PFSK-1 (cell line): ENCODE data around the gene HEPACAM.
A peak's percentile ranks its signal among the peaks of the same experiment; 100 is the strongest.

Source experiments
- FOXP2 ChIP-seq: optimal IDR thresholded peaks from 2 replicates; pipeline ENCODE3; 2011; ENCODE audit warnings: borderline replicate concordance, control low read depth, inconsistent platforms; ENCODE audit not compliant: insufficient read depth; ENCODE audit errors: extremely low read length, extremely low read depth
- POLR2AphosphoS5 ChIP-seq: IDR thresholded peaks from 2 replicates; pipeline ENCODE4 v1.6.1; 2012; ENCODE audit warnings: low read depth, mild to moderate bottlenecking, control low read depth, low read length, moderate library complexity
- REST ChIP-seq, 2 experiments: IDR thresholded peaks; 2 replicates each; pipeline versions ENCODE4 v1.6.1 to v1.8.0; 2011 to 2012; ENCODE audit warnings: low read depth in 2 of 2, low read length in 2 of 2, control low read depth in 1 of 2, inconsistent platforms in 1 of 2, mild to moderate bottlenecking in 1 of 2, moderate library complexity in 1 of 2; ENCODE audit not compliant: insufficient read depth in 1 of 2
- SIN3A ChIP-seq: IDR thresholded peaks from 2 replicates; pipeline ENCODE4 v1.6.1; 2012; ENCODE audit warnings: mild to moderate bottlenecking, low read length, moderate library complexity, borderline replicate concordance; ENCODE audit not compliant: insufficient read depth
- TAF1 ChIP-seq: IDR thresholded peaks from 2 replicates; pipeline ENCODE4 v1.6.1; 2012; ENCODE audit warnings: low read length, control low read depth, borderline replicate concordance; ENCODE audit not compliant: insufficient read depth

HEPACAM gene

GRCh38 chr11:124916370-124916710 is 19.5 kb downstream of the HEPACAM start:
- TF ChIP-seq POLR2AphosphoS5 = no peak
- no peak for TF ChIP-seq REST (IDR thresholded peaks at IDR 0.05; ENCODE audit: insufficient read depth in 1 of 2, low read depth in 2 of 2, low read length in 2 of 2)
- no peak for TF ChIP-seq TAF1
- TF ChIP-seq FOXP2 = no peak
- TF ChIP-seq SIN3A = no peak

GRCh38 chr11:124915541-124916369 is 20.1 kb downstream of the HEPACAM start:
- TF ChIP-seq FOXP2 (no peak), REST (IDR thresholded peaks at IDR 0.05; ENCODE audit: insufficient read depth in 1 of 2, low read depth in 2 of 2, low read length in 2 of 2) (no peak), TAF1 (no peak), SIN3A (no peak), POLR2AphosphoS5 (no peak)

- TF ChIP-seq POLR2AphosphoS5 = no peak
- TF ChIP-seq FOXP2 = no peak
- TF ChIP-seq SIN3A = no peak
- TF ChIP-seq TAF1 = no peak
- no peak for TF ChIP-seq REST (IDR thresholded peaks at IDR 0.05; ENCODE audit: insufficient read depth in 1 of 2, low read depth in 2 of 2, low read length in 2 of 2)
Observed at GRCh38 chr11:124902616-124903015, 33.2 kb downstream of the HEPACAM start.

GRCh38 chr11:124900464-124900863 is 35.4 kb downstream of the HEPACAM start:
- no peak for TF ChIP-seq POLR2AphosphoS5
- no peak for TF ChIP-seq SIN3A
- TF ChIP-seq FOXP2 = peak; percentile 27
- TF ChIP-seq REST (IDR thresholded peaks at IDR 0.05; ENCODE audit: insufficient read depth in 1 of 2, low read depth in 2 of 2, low read length in 2 of 2) = 0 out of 4 replicates have a peak, but pooled peaks of 1 of the 2 experiments have one; percentile 61
- TF ChIP-seq TAF1 = peak; percentile 43; the same call in 1 of the 2 replicates
